Suprapubic skin (tissue), 4 donors: ENCODE measurements around the gene EDARADD. TPM values are rescaled to one million over a fixed set of nuclear protein-coding genes. Genes with fewer than 3 reads are reported as not detected.

Source experiments
- DNase-seq, 2 donors: peaks; one replicate each; pipeline ENCODE4 v3.0.0-alpha.2; 2019; ENCODE audit warnings: low spot score in 2 of 2
- H3K27ac ChIP-seq: fragments of 200-600 bp; sonication (generic); one replicate; pipeline ENCODE4 v1.5.1; 2019
- H3K27me3 ChIP-seq: fragments of 200-600 bp; sonication (generic); one replicate; pipeline ENCODE4 v1.5.1; 2019
- H3K36me3 ChIP-seq: fragments of 200-600 bp; sonication (generic); one replicate; pipeline ENCODE4 v1.5.1; 2019
- H3K4me1 ChIP-seq: fragments of 200-600 bp; sonication (generic); one replicate; pipeline ENCODE4 v1.5.1; 2019
- H3K4me3 ChIP-seq: fragments of 200-600 bp; sonication (generic); one replicate; pipeline ENCODE4 v1.5.1; 2019; ENCODE audit warnings: mild to moderate bottlenecking
- H3K9me3 ChIP-seq: fragments of 200-600 bp; sonication (generic); one replicate; pipeline ENCODE4 v1.5.1; 2019
- EP300 ChIP-seq: sonication (generic); formaldehyde crosslinking; IDR thresholded peaks from one replicate; pipeline ENCODE4 v1.6.1; 2017; ENCODE audit warnings: antibody characterized with exemption
- POLR2A ChIP-seq, 2 donors: fragments of 450-650 bp; IDR thresholded peaks; one replicate each; pipeline ENCODE4 v1.6.1; 2017; ENCODE audit warnings: antibody characterized with exemption in 2 of 2, mild to moderate bottlenecking in 2 of 2, moderate library complexity in 2 of 2
- POLR2AphosphoS5 ChIP-seq, 3 donors: sonication (generic); formaldehyde crosslinking; IDR thresholded peaks; one replicate each; pipeline ENCODE4 v1.6.1; 2017; ENCODE audit warnings: antibody characterized with exemption in 3 of 3
- WGBS: methylation state at CpG from one replicate; pipeline ENCODE4 v1.1.5; 2018; 5-methylcytosine and 5-hydroxymethylcytosine counted together
- total RNA-seq, 4 donors: library from RNA; depleted of rRNA; stranded (reverse); fragments of >200 nt; gene quantifications; one replicate each; pipeline ENCODE4 v1.1.0, GENCODE V29; 2016
- TF ChIP-seq, protein P1 (sequence below), 2 donors: fragments of 200-600 bp in 1 of 2; fragments of 450-650 bp in 1 of 2; sonication (generic) in 1 of 2; IDR thresholded peaks; one replicate each; pipeline ENCODE4 v1.5.1; 2016 to 2019; ENCODE audit warnings: antibody characterized with exemption in 2 of 2, mild to moderate bottlenecking in 1 of 2, moderate library complexity in 1 of 2

EDARADD gene
- total RNA-seq, 4 donors from 2014 or later = 5.5 to 10.1 (median 7.6) TPM

DNA sequence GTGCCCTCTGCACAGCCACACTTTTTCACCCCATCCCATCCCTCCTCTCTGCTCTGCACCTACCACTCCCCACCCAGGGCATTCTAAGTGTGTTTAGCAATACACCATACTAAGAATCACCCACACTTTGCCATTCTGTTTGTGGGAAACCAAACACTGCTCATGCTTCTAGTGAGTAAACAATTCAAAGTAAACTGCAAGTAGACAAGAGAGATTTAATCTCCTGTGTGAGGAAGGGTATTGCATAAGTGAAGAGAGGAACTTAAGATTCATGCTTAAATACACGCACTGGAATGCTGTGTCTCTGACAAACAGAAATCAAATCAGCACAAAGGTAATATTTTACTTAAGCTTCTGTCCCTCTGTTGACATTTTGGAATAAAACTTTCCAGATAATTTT lies 4.8 kb upstream of the EDARADD start:
- 62% methylated on average over 1 of the region's 1 CpG for WGBS
- Histone ChIP-seq H3K36me3 (no peaks in the 10 kb centered on the region), H3K9me3 (no peaks in the 10 kb centered on the region), H3K27me3 (no peaks in the 10 kb centered on the region), H3K4me3 (no peak overlapping the region), H3K4me1 (peaks cover 2% of the 10 kb centered on the region), H3K27ac (no peak overlapping the region)
- TF ChIP-seq, protein P1, sequence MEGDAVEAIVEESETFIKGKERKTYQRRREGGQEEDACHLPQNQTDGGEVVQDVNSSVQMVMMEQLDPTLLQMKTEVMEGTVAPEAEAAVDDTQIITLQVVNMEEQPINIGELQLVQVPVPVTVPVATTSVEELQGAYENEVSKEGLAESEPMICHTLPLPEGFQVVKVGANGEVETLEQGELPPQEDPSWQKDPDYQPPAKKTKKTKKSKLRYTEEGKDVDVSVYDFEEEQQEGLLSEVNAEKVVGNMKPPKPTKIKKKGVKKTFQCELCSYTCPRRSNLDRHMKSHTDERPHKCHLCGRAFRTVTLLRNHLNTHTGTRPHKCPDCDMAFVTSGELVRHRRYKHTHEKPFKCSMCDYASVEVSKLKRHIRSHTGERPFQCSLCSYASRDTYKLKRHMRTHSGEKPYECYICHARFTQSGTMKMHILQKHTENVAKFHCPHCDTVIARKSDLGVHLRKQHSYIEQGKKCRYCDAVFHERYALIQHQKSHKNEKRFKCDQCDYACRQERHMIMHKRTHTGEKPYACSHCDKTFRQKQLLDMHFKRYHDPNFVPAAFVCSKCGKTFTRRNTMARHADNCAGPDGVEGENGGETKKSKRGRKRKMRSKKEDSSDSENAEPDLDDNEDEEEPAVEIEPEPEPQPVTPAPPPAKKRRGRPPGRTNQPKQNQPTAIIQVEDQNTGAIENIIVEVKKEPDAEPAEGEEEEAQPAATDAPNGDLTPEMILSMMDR (IDR thresholded peaks at IDR 0.05) = no peak
- TF ChIP-seq EP300 (no peak), POLR2AphosphoS5 (IDR thresholded peaks at IDR 0.05) (no peak), POLR2A (IDR thresholded peaks at IDR 0.05) (no peak)
- DNase-seq = no peak

GRCh38 chr1:236391008-236391407 lies 3.1 kb upstream of the EDARADD start:
- no peak for DNase-seq
- Histone ChIP-seq H3K27ac (no peak overlapping the region), H3K27me3 (peaks cover 8% of the 10 kb centered on the region), H3K4me3 (no peak overlapping the region), H3K36me3 (no peaks in the 10 kb centered on the region), H3K4me1 (peaks cover 19% of the 10 kb centered on the region), H3K9me3 (no peaks in the 10 kb centered on the region)
- TF ChIP-seq POLR2AphosphoS5 (IDR thresholded peaks at IDR 0.05) (no peak), EP300 (no peak), POLR2A (IDR thresholded peaks at IDR 0.05) (no peak)
- TF ChIP-seq, protein P1 (IDR thresholded peaks at IDR 0.05) = no peak
- WGBS = 74% methylated on average over 5 of the region's 5 CpGs

DNA sequence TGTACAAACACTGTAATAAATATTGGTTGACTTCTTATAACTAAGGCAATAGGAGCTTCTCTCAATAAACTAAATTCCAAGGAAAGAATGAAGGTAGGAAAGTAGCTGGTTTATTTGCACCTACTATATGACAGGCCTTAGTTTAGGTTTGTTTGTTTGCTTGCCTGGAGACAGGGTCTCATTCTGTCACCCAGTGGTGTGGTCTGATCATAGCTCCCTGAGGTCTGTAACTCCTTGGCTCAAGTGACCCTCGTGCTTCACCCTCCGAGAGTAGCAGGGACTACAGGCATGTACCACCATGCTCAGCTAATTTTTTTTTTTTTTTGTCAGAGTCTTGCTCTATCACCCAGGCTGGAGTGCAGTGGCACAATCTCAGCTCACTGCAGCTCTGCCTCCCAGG lies 1.9 kb upstream of the EDARADD start:
- DNase-seq = no peak
- WGBS = 92% methylated on average over 2 of the region's 2 CpGs
- H3K36me3 ChIP-seq = no peaks in the 10 kb centered on the region

GRCh38 chr1:236394879-236395229 lies 768 bp downstream of the EDARADD start:
- H3K4me1 ChIP-seq = peaks cover 19% of the 10 kb centered on the region
- H3K36me3 ChIP-seq = no peaks in the 10 kb centered on the region
- WGBS = 1% methylated on average over 7 of the region's 17 CpGs
- H3K27me3 ChIP-seq = peaks cover 8% of the 10 kb centered on the region
- H3K4me3 ChIP-seq = peak overlapping the region; percentile 91
- H3K27ac ChIP-seq = peak overlapping the region; percentile 82
- DNase-seq = no peak
- TF ChIP-seq, protein P1 (IDR thresholded peaks at IDR 0.05) = no peak
- TF ChIP-seq EP300 = no peak
- no peak for TF ChIP-seq POLR2A (IDR thresholded peaks at IDR 0.05)
- no peak for TF ChIP-seq POLR2AphosphoS5 (IDR thresholded peaks at IDR 0.05)
- no peaks in the 10 kb centered on the region for H3K9me3 ChIP-seq

More for the DNA sequence above, 1.9 kb upstream of the EDARADD start:
- Histone ChIP-seq H3K9me3 (no peaks in the 10 kb centered on the region), H3K4me3 (no peak overlapping the region), H3K4me1 (peaks cover 19% of the 10 kb centered on the region), H3K27ac (no peak overlapping the region), H3K27me3 (peaks cover 8% of the 10 kb centered on the region)
- no peak for TF ChIP-seq POLR2A (IDR thresholded peaks at IDR 0.05)
- TF ChIP-seq POLR2AphosphoS5 (IDR thresholded peaks at IDR 0.05) = no peak
- no peak for TF ChIP-seq EP300
- TF ChIP-seq, protein P1 (IDR thresholded peaks at IDR 0.05) = no peak

DNA sequence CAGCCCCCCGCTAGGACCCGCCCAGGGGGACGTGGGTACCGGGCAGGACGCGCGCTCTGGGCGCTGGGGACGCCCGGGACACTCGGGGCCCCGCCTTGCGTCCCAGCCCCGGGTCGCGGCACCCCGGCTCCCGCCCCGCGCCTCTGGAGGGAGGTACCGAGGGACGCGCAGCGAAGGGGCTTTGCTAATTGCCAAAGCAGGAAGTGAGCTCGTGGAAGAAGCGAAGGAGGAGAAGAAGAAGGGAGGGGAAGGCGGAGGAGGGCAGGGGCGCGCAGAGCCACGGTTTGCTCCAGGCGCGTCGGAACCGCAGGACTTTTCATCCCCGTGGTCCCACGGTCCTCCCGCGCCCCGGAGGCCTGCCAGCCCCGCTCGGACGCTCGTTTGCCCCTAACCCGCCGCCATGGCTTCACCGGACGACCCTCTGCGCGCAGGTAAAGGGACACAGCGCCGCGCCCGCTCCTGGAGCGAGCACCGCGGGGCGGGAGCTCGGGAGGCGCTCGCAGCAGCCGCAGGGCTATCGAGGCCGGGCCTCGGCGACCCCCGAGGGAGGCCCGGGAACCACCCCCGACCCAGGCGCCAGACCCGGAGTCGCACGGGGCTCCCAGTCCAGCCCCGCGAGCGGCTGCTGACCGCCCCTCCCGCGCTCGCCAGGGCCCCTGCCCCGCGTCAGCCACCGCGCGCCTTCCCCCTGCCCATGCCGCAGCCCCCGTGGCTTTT lies 1.3 kb downstream of the EDARADD start:
- under 1% methylated on average over 38 of the region's 86 CpGs for WGBS
- H3K4me3 ChIP-seq = peak overlapping the region; percentile 91
- no peaks in the 10 kb centered on the region for H3K9me3 ChIP-seq
- H3K27ac ChIP-seq = peak overlapping the region; percentile 82
- H3K4me1 ChIP-seq = peaks cover 19% of the 10 kb centered on the region
- H3K27me3 ChIP-seq = peaks cover 8% of the 10 kb centered on the region
- peak in 1 of 2 donors; percentile 63 for DNase-seq
- H3K36me3 ChIP-seq = no peaks in the 10 kb centered on the region
- TF ChIP-seq POLR2A (IDR thresholded peaks at IDR 0.05) = no peak
- no peak for TF ChIP-seq EP300
- no peak for TF ChIP-seq POLR2AphosphoS5 (IDR thresholded peaks at IDR 0.05)
- TF ChIP-seq, protein P1 (IDR thresholded peaks at IDR 0.05) = no peak
